Tibial nerve (tissue), 4 donors: ENCODE results near the gene OR10K2. TPM values are rescaled to one million over a fixed set of nuclear protein-coding genes. Genes with fewer than 3 reads are reported as not detected.

Experiments
- DNase-seq, 2 donors: peaks; one replicate each; pipeline ENCODE4 v3.0.0-alpha.2; 2019; ENCODE audit warnings: low spot score in 2 of 2
- H3K27ac ChIP-seq, 4 donors: fragments of 200-600 bp; sonication (generic) in 3 of 4; one replicate each; pipeline ENCODE4 v1.5.1; 2017 to 2019; ENCODE audit warnings: mild to moderate bottlenecking in 1 of 4
- H3K27me3 ChIP-seq, 2 donors: fragments of 200-600 bp; sonication (generic) in 1 of 2; one replicate each; pipeline versions ENCODE4 v1.5.1 to v1.6.0; 2017 to 2019
- H3K36me3 ChIP-seq, 3 donors: fragments of 200-600 bp; sonication (generic); one replicate each; pipeline ENCODE4 v1.5.1; 2018 to 2019
- H3K4me1 ChIP-seq, 4 donors: fragments of 200-600 bp; sonication (generic) in 3 of 4; one replicate each; pipeline ENCODE4 v1.5.1; 2017 to 2019
- H3K4me3 ChIP-seq, 4 donors: fragments of 200-600 bp; sonication (generic) in 3 of 4; one replicate each; pipeline ENCODE4 v1.5.1; 2017 to 2019; ENCODE audit warnings: mild to moderate bottlenecking in 1 of 4, moderate library complexity in 1 of 4
- H3K9me3 ChIP-seq, 4 donors: fragments of 200-600 bp; sonication (generic) in 3 of 4; one replicate each; pipeline ENCODE4 v1.5.1; 2017 to 2019
- EP300 ChIP-seq, 2 donors: sonication (generic); formaldehyde crosslinking; IDR thresholded peaks; one replicate each; pipeline ENCODE4 v1.6.1; 2017; ENCODE audit warnings: antibody characterized with exemption in 2 of 2, mild to moderate bottlenecking in 1 of 2
- POLR2A ChIP-seq, 2 donors: fragments of 450-650 bp; IDR thresholded peaks; one replicate each; pipeline ENCODE4 v1.6.1; 2017; ENCODE audit warnings: antibody characterized with exemption in 2 of 2, mild to moderate bottlenecking in 2 of 2, moderate library complexity in 2 of 2
- WGBS, 2 donors: methylation state at CpG; one replicate each; pipeline ENCODE4 v1.1.5; 2018; 5-methylcytosine and 5-hydroxymethylcytosine counted together
- total RNA-seq, 4 donors: library from RNA; depleted of rRNA; stranded (reverse); fragments of >200 nt; gene quantifications; one replicate each; pipeline ENCODE4 v1.1.0, GENCODE V29; 2016
- TF ChIP-seq, protein P1 (sequence below), 5 experiments: fragments of 200-600 bp in 3 of 5; fragments of 450-650 bp in 2 of 5; sonication (generic) in 3 of 5; IDR thresholded peaks; one replicate each; pipeline ENCODE4 v1.5.1; 2016 to 2019; ENCODE audit warnings: antibody characterized with exemption in 5 of 5, mild to moderate bottlenecking in 3 of 5, moderate library complexity in 2 of 5

The OR10K2 gene
- total RNA-seq, 4 donors from 2014 or later, result not detected

DNA sequence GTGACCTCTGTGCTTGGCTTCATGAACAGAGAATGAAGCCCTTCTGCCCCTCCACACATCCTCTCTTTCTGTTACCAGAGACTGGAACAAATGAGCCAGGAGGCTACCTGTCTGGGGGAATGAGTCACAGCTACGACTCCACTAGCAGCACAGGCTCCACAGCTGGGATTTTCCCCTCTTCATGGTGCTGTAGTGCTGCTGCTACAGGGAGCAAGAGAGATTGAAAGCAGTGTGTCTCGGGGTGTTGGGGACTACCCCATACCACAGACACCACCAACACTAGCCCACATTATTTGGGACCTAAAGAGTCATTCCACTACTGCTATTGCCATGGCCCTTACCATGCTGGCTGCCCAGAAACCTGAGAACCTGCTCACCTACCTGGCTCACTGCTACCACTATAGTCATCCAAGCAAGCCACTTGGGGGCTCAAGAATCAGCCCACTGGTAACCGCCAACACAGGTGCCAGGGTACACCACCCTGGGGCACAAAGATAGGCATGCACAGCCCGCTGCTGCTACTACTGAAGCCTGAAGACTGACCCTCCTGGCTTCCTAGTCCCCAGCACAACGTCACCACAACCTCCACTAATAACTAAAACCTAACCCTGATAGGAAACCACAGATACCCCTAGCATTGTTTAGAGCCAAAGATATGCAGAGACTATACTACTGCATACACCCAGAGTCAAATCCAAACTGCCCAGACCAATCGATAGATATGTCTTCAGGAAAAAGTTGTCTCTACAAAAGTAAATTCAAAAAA lies 54.7 kb downstream of the OR10K2 start:
- no peaks in the 10 kb centered on the region for H3K36me3 ChIP-seq
- 77 to 78% methylated on average over 6 of the region's 6 CpGs for WGBS, 2 donors
- DNase-seq, result no peak
- TF ChIP-seq, protein P1, sequence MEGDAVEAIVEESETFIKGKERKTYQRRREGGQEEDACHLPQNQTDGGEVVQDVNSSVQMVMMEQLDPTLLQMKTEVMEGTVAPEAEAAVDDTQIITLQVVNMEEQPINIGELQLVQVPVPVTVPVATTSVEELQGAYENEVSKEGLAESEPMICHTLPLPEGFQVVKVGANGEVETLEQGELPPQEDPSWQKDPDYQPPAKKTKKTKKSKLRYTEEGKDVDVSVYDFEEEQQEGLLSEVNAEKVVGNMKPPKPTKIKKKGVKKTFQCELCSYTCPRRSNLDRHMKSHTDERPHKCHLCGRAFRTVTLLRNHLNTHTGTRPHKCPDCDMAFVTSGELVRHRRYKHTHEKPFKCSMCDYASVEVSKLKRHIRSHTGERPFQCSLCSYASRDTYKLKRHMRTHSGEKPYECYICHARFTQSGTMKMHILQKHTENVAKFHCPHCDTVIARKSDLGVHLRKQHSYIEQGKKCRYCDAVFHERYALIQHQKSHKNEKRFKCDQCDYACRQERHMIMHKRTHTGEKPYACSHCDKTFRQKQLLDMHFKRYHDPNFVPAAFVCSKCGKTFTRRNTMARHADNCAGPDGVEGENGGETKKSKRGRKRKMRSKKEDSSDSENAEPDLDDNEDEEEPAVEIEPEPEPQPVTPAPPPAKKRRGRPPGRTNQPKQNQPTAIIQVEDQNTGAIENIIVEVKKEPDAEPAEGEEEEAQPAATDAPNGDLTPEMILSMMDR (IDR thresholded peaks at IDR 0.05), result no peak
- no peak for TF ChIP-seq POLR2A (IDR thresholded peaks at IDR 0.05)
- no peak for TF ChIP-seq EP300 (IDR thresholded peaks at IDR 0.05)
- H3K4me3 ChIP-seq, result no peak overlapping the region
- H3K4me1 ChIP-seq, result no peaks in the 10 kb centered on the region
- no peaks in the 10 kb centered on the region for H3K27me3 ChIP-seq
- H3K9me3 ChIP-seq, result peaks cover 0 to 35% (median 3%) of the 10 kb centered on the region in 4 donors
- H3K27ac ChIP-seq, result no peak overlapping the region

Other genes with a start within 250 kb of the OR10K2 start
- 1 to 10 TPM in 3 of 4 donors, under 1 TPM in 1; 0.63 to 4.2 (median 2.2) TPM for gene CD1D, start 245.3 kb downstream of the OR10K2 start, total RNA-seq
- not detected for gene CD1A, start 171.8 kb downstream of the OR10K2 start, total RNA-seq
- 1 to 10 TPM in 2 of 4 donors, not detected in 2; 2.2 to 2.5 TPM for gene CD1C, start 136.3 kb downstream of the OR10K2 start, total RNA-seq
- not detected for gene CD1B, start 94.7 kb downstream of the OR10K2 start, total RNA-seq
- 1 to 10 TPM in 1 of 4 donors, not detected in 3; 1.4 TPM for gene CD1E, start 72.3 kb downstream of the OR10K2 start, total RNA-seq
- not detected for gene OR10T2, start 26.8 kb downstream of the OR10K2 start, total RNA-seq
- gene OR10K1, start 35.6 kb upstream of the OR10K2 start, total RNA-seq, result not detected
- not detected for gene OR10R2, start 46.0 kb upstream of the OR10K2 start, total RNA-seq
- gene OR6Y1, start 128.2 kb upstream of the OR10K2 start, total RNA-seq, result not detected
- not detected for gene OR6P1, start 144.3 kb upstream of the OR10K2 start, total RNA-seq
- not detected for gene OR10X1, start 153.7 kb upstream of the OR10K2 start, total RNA-seq
- not detected for gene OR10Z1, start 179.0 kb upstream of the OR10K2 start, total RNA-seq